ENCODE results near the gene KY.

Gene KY

DNA sequence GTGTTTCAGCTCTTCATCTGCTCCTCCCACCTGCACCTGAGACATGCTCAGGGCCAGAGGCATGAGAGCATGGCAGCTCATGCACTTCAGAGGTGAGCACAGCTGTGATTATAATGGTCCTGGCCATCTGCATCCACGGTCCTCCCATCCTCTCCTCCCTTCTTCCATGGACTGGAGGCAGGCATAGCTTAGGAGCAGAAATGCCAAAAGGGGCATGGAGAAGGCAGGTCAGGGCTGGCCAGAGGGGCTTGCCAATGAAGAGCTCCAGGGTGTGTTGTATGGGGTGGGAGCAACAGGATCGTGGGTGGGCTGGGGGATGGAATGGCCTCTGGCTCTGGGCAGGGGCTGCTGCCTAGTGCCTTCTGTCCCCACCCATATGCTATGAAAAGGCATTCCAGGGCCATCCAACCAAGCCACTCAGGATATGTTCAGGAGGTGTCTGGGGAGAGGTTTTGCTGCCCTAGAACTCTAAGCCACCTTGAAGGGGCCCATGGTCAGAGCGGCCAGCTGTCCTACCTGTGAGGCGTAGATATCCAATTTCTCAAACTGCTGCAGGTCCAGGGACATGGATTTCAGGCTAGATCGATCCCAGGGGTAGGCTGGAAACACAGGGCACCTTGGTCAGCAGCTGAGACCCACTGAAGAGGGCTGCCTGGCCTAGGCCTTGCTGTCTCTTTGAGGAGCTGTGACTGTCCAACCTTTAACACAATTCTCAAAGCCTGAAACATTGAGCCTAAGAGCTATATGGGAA lies 26.1 kb downstream of the KY start:
- Histone ChIP-seq H3K4me1 (ENCODE audit: low read length) (peaks cover 17% of the 10 kb centered on the region), H3K9me3 (replicated peaks; ENCODE audit: insufficient read depth, low read length) (no peaks in the 10 kb centered on the region), H3K9me2 (replicated peaks; ENCODE audit: insufficient read depth, low read length) (no peaks in the 10 kb centered on the region), H3K4me2 (ENCODE audit: low read depth, low read length) (no peak overlapping the region), H4K20me1 (ENCODE audit: insufficient read depth, low read length) (no peaks in the 10 kb centered on the region), H3K36me3 (replicated peaks; ENCODE audit: insufficient read depth, low read length) (no peaks in the 10 kb centered on the region), H3K4me3 (ENCODE audit: low read length) (no peak overlapping the region), H3F3A (ENCODE audit: insufficient read depth, low read length) (peaks cover 9% of the 10 kb centered on the region), H3K27ac (ENCODE audit: low read length) (no peak overlapping the region), H3K27me3 (replicated peaks; ENCODE audit: insufficient read depth, low read length) (no peaks in the 10 kb centered on the region), H3K79me2 (ENCODE audit: low read length) (no peaks in the 10 kb centered on the region), H2AFZ (ENCODE audit: low read length) (no peak overlapping the region), H3K9ac (ENCODE audit: low read length) (no peak overlapping the region)
- TF ChIP-seq, protein P1, sequence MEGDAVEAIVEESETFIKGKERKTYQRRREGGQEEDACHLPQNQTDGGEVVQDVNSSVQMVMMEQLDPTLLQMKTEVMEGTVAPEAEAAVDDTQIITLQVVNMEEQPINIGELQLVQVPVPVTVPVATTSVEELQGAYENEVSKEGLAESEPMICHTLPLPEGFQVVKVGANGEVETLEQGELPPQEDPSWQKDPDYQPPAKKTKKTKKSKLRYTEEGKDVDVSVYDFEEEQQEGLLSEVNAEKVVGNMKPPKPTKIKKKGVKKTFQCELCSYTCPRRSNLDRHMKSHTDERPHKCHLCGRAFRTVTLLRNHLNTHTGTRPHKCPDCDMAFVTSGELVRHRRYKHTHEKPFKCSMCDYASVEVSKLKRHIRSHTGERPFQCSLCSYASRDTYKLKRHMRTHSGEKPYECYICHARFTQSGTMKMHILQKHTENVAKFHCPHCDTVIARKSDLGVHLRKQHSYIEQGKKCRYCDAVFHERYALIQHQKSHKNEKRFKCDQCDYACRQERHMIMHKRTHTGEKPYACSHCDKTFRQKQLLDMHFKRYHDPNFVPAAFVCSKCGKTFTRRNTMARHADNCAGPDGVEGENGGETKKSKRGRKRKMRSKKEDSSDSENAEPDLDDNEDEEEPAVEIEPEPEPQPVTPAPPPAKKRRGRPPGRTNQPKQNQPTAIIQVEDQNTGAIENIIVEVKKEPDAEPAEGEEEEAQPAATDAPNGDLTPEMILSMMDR (IDR thresholded peaks at IDR 0.05; ENCODE audit: low read length): no peak
- TF ChIP-seq EZH2 (optimal IDR thresholded peaks at IDR 0.05; ENCODE audit: low read depth, low read length): no peak
- TF ChIP-seq EZH2phosphoT487 (IDR thresholded peaks at IDR 0.05; ENCODE audit: low read length): no peak
- DNase-seq: no peak

DNA sequence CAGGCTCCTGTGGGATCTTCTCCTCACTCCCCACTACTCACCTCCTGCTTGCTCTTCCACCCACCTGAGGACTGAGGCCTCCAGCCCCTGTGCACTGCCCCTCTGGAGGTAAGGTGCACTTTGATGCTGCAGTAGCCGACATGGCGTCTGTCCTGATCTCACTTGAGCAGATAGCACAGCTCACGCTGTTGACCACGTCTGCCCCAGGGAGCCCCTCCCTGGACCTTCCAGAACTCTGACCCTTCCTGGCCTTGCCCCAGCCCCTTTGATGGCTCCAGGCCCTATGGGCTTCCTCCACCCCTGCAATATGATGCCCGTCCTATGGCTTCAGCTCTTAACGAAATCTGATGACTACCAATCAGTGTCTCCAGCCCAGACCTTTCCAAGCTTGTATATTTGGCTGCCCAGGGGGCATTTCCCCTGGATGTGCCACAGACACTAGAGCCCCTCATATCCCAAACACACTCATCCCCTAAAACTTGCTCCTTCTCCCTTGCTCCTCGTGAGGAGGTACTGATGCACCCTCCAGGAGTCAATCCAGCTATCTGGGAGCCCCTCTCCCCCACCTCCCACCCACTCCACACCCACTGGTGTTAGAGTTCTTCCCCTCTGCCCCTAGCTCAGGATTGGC lies 27.1 kb downstream of the KY start:
- no peak for DNase-seq
- no peaks in the 10 kb centered on the region for H3K79me2 ChIP-seq (ENCODE audit: low read length)
- no peaks in the 10 kb centered on the region for H4K20me1 ChIP-seq (ENCODE audit: insufficient read depth, low read length)
- no peaks in the 10 kb centered on the region for H3K9me3 ChIP-seq (replicated peaks; ENCODE audit: insufficient read depth, low read length)
- H3F3A ChIP-seq (ENCODE audit: insufficient read depth, low read length): peaks cover 9% of the 10 kb centered on the region
- H2AFZ ChIP-seq (ENCODE audit: low read length): no peak overlapping the region
- peaks cover 17% of the 10 kb centered on the region for H3K4me1 ChIP-seq (ENCODE audit: low read length)
- H3K4me3 ChIP-seq (ENCODE audit: low read length): no peak overlapping the region
- no peaks in the 10 kb centered on the region for H3K27me3 ChIP-seq (replicated peaks; ENCODE audit: insufficient read depth, low read length)
- TF ChIP-seq, protein P1 (IDR thresholded peaks at IDR 0.05; ENCODE audit: low read length): no peak
- no peak for TF ChIP-seq EZH2 (optimal IDR thresholded peaks at IDR 0.05; ENCODE audit: low read depth, low read length)
- no peak for TF ChIP-seq EZH2phosphoT487 (IDR thresholded peaks at IDR 0.05; ENCODE audit: low read length)
- H3K9ac ChIP-seq (ENCODE audit: low read length): no peak overlapping the region
- no peaks in the 10 kb centered on the region for H3K36me3 ChIP-seq (replicated peaks; ENCODE audit: insufficient read depth, low read length)
- no peak overlapping the region for H3K4me2 ChIP-seq (ENCODE audit: low read depth, low read length)
- H3K27ac ChIP-seq (ENCODE audit: low read length): no peak overlapping the region
- H3K9me2 ChIP-seq (replicated peaks; ENCODE audit: insufficient read depth, low read length): no peaks in the 10 kb centered on the region

DNA sequence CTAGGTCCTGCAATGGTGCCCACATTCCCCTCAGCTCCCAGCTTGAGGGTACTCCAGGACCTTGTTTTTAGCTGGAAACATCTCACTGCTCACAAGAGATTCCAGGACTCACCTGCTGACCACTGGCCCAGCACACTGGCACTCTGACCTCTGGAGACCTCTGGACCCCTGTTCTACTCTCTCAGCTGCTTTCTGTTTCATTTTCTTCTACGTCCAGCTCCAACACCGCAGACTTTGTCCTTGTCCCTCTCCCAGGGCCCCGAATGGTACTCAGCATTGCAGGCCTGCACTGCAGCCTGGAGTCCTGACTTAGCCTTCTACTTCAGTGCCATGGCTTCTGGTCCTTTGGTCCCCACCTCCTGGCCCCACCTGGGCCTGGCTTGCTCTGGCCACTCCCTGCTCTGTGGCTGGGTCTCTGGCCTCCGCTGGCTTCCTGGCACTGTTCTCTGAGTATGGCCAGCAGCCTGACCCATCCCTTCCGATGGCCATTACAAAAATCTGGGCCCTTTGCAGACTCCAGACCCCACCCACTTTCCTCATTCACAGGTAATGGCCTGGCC lies 27.9 kb downstream of the KY start:
- Histone ChIP-seq H3K4me3 (ENCODE audit: low read length) (no peak overlapping the region), H3K27ac (ENCODE audit: low read length) (peak overlapping the region; percentile 55; the same call in 1 of the 2 replicates), H3K9ac (ENCODE audit: low read length) (no peak overlapping the region), H3K9me2 (replicated peaks; ENCODE audit: insufficient read depth, low read length) (no peaks in the 10 kb centered on the region), H3K4me1 (ENCODE audit: low read length) (peaks cover 17% of the 10 kb centered on the region), H3K36me3 (replicated peaks; ENCODE audit: insufficient read depth, low read length) (no peaks in the 10 kb centered on the region), H3K79me2 (ENCODE audit: low read length) (no peaks in the 10 kb centered on the region), H3K9me3 (replicated peaks; ENCODE audit: insufficient read depth, low read length) (no peaks in the 10 kb centered on the region), H3K4me2 (ENCODE audit: low read depth, low read length) (no peak overlapping the region), H2AFZ (ENCODE audit: low read length) (no peak overlapping the region), H3K27me3 (replicated peaks; ENCODE audit: insufficient read depth, low read length) (no peaks in the 10 kb centered on the region), H3F3A (ENCODE audit: insufficient read depth, low read length) (peaks cover 9% of the 10 kb centered on the region), H4K20me1 (ENCODE audit: insufficient read depth, low read length) (no peaks in the 10 kb centered on the region)
- TF ChIP-seq EZH2 (optimal IDR thresholded peaks at IDR 0.05; ENCODE audit: low read depth, low read length): no peak
- TF ChIP-seq, protein P1 (IDR thresholded peaks at IDR 0.05; ENCODE audit: low read length): no peak
- TF ChIP-seq EZH2phosphoT487 (IDR thresholded peaks at IDR 0.05; ENCODE audit: low read length): no peak
- no peak for DNase-seq
